ENCODE measurements around the gene NEUROD6.

NEUROD6 gene

DNA sequence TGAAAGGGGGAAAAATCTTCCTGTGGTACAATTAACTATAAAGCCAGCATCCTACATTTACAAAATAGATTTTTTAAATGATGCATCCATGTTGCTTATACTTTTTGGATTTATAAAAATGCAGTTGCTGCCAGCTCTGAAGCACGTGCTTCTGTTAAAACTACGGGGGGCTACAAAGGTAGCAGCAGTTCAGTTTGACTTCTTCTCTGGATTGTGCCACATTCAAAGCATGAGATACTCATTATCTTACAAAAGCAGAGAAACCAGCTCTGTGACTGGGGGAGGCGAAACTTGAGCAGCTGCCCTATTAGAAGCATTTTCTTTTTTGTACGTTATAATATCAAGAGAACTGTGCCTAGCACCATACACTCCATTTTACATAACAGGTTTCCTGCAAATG lies 31.1 kb downstream of the NEUROD6 start:
- TF ChIP-seq, protein P1, sequence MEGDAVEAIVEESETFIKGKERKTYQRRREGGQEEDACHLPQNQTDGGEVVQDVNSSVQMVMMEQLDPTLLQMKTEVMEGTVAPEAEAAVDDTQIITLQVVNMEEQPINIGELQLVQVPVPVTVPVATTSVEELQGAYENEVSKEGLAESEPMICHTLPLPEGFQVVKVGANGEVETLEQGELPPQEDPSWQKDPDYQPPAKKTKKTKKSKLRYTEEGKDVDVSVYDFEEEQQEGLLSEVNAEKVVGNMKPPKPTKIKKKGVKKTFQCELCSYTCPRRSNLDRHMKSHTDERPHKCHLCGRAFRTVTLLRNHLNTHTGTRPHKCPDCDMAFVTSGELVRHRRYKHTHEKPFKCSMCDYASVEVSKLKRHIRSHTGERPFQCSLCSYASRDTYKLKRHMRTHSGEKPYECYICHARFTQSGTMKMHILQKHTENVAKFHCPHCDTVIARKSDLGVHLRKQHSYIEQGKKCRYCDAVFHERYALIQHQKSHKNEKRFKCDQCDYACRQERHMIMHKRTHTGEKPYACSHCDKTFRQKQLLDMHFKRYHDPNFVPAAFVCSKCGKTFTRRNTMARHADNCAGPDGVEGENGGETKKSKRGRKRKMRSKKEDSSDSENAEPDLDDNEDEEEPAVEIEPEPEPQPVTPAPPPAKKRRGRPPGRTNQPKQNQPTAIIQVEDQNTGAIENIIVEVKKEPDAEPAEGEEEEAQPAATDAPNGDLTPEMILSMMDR (IDR thresholded peaks at IDR 0.05), result no peak
- H3K27ac ChIP-seq, result no peak overlapping the region
- no peaks in the 10 kb centered on the region for H3K9me3 ChIP-seq

DNA sequence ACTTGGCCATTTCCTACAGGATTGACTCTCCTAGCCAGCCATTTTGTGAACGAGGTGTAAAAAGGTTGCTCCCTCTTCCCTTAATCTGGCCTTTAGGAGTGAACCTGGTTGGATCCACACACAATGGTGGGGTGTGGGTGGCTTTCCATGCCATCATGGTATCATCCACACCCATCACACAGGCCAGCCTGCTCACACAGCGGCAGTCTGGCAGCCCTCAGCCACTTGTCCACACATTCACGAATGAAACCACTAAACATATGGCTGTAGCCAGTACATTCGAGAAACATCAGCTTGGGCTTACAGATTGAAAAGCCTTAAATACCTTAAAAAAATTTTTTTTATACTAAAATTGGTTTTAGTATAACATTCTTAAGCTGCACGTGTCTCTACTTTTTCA lies 31.9 kb downstream of the NEUROD6 start:
- no peaks in the 10 kb centered on the region for H3K9me3 ChIP-seq
- H3K4me1 ChIP-seq (ENCODE audit: control insufficient read depth in 1 of 2, insufficient read depth in 1 of 2, low read depth in 1 of 2, low read length in 1 of 2), result no peaks in the 10 kb centered on the region
- H3K4me3 ChIP-seq (ENCODE audit: low read depth in 1 of 2, low read length in 1 of 2), result no peak overlapping the region
- H3K27me3 ChIP-seq, result no peaks in the 10 kb centered on the region
- no peaks in the 10 kb centered on the region for H3K36me3 ChIP-seq
- TF ChIP-seq, protein P1 (IDR thresholded peaks at IDR 0.05), result no peak
- H3K27ac ChIP-seq, result no peak overlapping the region

More for the DNA sequence above, 31.1 kb downstream of the NEUROD6 start:
- H3K36me3 ChIP-seq, result no peaks in the 10 kb centered on the region
- H3K4me1 ChIP-seq (ENCODE audit: control insufficient read depth in 1 of 2, insufficient read depth in 1 of 2, low read depth in 1 of 2, low read length in 1 of 2), result no peaks in the 10 kb centered on the region
- no peaks in the 10 kb centered on the region for H3K27me3 ChIP-seq
- no peak overlapping the region for H3K4me3 ChIP-seq (ENCODE audit: low read depth in 1 of 2, low read length in 1 of 2)

DNA sequence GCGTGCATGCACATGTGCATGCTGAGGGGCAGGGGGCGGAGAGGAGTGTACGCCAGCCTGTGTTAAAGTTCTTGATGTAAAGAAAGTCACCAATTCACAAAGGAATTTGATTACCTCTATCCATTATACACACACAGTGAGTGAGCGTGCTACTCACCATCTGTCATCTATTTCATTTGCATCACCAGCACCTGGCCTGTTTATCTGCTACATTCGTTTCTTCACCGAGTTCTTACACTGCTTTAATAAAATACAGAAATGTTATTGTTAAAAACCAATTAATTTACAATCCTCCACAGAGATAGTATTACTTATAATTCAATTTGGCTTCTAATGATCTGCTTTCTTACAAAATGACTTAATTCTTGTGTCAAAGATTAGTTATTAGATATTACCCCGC lies 32.6 kb downstream of the NEUROD6 start:
- H3K4me1 ChIP-seq (ENCODE audit: control insufficient read depth in 1 of 2, insufficient read depth in 1 of 2, low read depth in 1 of 2, low read length in 1 of 2), result no peaks in the 10 kb centered on the region
- no peak overlapping the region for H3K4me3 ChIP-seq (ENCODE audit: low read depth in 1 of 2, low read length in 1 of 2)
- H3K36me3 ChIP-seq, result no peaks in the 10 kb centered on the region
- no peaks in the 10 kb centered on the region for H3K9me3 ChIP-seq
- H3K27me3 ChIP-seq, result no peaks in the 10 kb centered on the region
- TF ChIP-seq, protein P1 (IDR thresholded peaks at IDR 0.05), result no peak
- H3K27ac ChIP-seq, result no peak overlapping the region

DNA sequence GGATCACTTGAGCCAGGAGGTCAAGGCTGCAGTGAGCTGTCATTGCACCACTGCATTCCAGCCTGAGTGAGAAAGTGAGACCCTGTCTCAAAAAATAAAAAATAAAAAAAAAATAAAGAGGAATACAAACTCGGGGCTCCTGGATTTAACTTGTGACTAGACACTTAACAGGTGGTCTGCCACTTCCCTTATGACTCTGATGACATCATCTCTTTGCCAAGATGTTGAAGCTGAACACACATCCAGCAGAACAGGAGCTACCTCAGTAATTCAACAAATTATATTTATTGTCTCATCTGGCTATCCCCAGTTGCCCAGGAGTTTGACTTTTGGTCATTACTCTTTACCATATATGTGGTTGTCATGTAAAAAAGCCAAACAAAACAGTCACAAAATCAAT lies 35.3 kb downstream of the NEUROD6 start:
- Histone ChIP-seq H3K4me3 (ENCODE audit: low read depth in 1 of 2, low read length in 1 of 2) (no peak overlapping the region), H3K27ac (no peak overlapping the region), H3K27me3 (no peaks in the 10 kb centered on the region), H3K4me1 (ENCODE audit: control insufficient read depth in 1 of 2, insufficient read depth in 1 of 2, low read depth in 1 of 2, low read length in 1 of 2) (no peaks in the 10 kb centered on the region), H3K9me3 (no peaks in the 10 kb centered on the region), H3K36me3 (no peaks in the 10 kb centered on the region)
- TF ChIP-seq, protein P1 (IDR thresholded peaks at IDR 0.05), result no peak

DNA sequence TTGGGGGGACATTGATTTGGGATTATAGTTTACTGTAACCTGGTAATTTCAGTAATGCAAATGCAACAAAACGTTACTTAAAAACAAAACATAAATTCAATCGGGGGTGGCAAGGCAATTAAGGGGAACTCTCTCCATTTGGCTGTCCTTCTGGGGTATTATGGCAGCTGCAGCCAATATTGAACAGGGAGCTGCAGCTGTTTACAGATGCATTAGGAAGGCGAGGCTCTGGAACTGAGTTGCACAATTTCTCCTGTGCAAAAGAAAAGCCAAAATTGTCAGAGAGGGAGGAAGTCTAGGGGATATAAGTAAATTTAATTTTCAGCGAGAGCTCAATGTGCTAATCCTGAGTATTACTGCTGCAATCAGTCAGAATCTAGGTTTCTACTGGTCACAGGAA lies 36.1 kb downstream of the NEUROD6 start:
- Histone ChIP-seq H3K4me1 (ENCODE audit: control insufficient read depth in 1 of 2, insufficient read depth in 1 of 2, low read depth in 1 of 2, low read length in 1 of 2) (no peaks in the 10 kb centered on the region), H3K9me3 (no peaks in the 10 kb centered on the region), H3K36me3 (no peaks in the 10 kb centered on the region), H3K27ac (no peak overlapping the region), H3K27me3 (no peaks in the 10 kb centered on the region), H3K4me3 (ENCODE audit: low read depth in 1 of 2, low read length in 1 of 2) (no peak overlapping the region)
- TF ChIP-seq, protein P1 (IDR thresholded peaks at IDR 0.05), result no peak

DNA sequence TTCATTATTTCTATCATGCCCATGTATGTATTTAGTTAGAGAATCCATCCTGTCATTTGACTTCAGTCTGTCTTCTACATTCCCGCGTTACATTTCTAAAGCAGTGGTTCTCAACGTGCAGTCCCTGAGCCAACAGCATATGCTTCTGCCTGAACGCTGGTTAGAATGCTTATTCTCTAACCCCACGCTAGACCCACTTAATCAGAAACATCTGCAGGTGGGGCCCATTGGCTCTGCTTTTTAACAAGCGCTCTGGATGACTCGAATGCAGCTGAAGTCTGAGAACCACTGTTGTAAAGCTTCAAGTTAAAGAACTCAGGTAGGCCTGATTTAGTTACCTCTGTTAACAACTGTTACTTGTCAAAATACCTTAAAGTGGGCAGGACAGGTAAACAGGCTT lies 38.2 kb downstream of the NEUROD6 start:
- no peak overlapping the region for H3K4me3 ChIP-seq (ENCODE audit: low read depth in 1 of 2, low read length in 1 of 2)
- no peak overlapping the region for H3K27ac ChIP-seq
- H3K36me3 ChIP-seq, result no peaks in the 10 kb centered on the region
- no peaks in the 10 kb centered on the region for H3K27me3 ChIP-seq
- no peaks in the 10 kb centered on the region for H3K9me3 ChIP-seq
- no peaks in the 10 kb centered on the region for H3K4me1 ChIP-seq (ENCODE audit: control insufficient read depth in 1 of 2, insufficient read depth in 1 of 2, low read depth in 1 of 2, low read length in 1 of 2)
- TF ChIP-seq, protein P1 (IDR thresholded peaks at IDR 0.05), result no peak

All from neutrophil (primary cell).